Measurements from ENCODE around the gene SAMD14. TPM values are rescaled to one million over a fixed set of nuclear protein-coding genes. Genes with fewer than 3 reads are reported as not detected.
A peak's percentile ranks its signal among the peaks of the same experiment; 100 is the strongest.

Gene SAMD14
- total and polyA plus RNA-seq, 12 donors: 1.1 to 12.6 (median 3.3) TPM

DNA sequence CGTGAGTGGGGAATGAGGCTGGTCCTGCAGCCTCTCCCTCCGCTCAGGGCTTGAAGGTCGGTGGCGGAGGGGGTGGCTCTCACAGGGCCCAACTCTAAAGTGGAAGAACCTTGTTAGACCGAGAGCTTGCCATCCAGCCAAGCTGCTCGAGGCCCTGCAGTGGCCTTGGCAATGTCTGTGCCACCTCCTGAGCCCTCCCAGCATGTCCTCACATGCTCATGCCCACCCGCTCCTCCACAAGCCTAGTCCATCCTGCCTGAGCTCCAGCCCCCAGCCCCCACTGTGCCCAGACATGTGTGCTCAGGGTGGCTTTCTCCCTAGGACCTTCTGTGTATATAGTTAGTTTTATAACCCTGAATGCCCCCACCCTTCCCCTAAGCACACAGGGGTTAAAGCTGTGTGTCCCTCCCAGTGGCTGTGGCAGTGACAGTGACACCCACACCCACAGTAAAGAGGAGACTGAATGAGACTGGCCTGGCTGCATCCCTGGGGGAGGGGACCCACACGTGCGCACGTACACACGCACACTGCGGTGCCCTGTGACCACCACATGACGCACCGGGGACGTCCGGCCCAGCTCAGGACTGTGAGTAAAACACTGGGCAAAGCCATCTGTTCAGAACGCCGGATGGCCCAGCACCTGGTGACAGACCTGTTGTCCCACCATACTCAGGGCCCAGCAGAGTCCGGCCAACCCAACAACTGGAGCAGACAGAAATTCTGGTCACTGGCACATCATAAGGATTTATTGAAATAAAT, 19.2 kb downstream of the SAMD14 start:
- WGBS, 4 donors: 35 to 47% (median 41%) methylated on average over 7 to 19 of the region's 19 CpGs
- no peak for TF ChIP-seq CTCF (IDR thresholded peaks at IDR 0.05)
- TF ChIP-seq POLR2A (IDR thresholded peaks at IDR 0.05): peak in 1 of 2 donors; percentile 86
- peaks cover 0 to 36% of the 10 kb centered on the region in 2 donors for H3K36me3 ChIP-seq (replicated peaks in 1 of 2)
- H3K4me1 ChIP-seq (replicated peaks in 1 of 2): peaks cover 26 to 48% of the 10 kb centered on the region in 2 donors
- intact Hi-C loops (cut with DNase I): no loop called here
- DNase-seq: peak; percentile 87 to 96 (median 95)
- H3K4me3 ChIP-seq: no peak overlapping the region
- H3K27me3 ChIP-seq: no peaks in the 10 kb centered on the region
- H3K27ac ChIP-seq: peak overlapping the region; percentile 91 to 98 (median 97)
- no peaks in the 10 kb centered on the region for H3K9me3 ChIP-seq (replicated peaks in 1 of 3)

DNA sequence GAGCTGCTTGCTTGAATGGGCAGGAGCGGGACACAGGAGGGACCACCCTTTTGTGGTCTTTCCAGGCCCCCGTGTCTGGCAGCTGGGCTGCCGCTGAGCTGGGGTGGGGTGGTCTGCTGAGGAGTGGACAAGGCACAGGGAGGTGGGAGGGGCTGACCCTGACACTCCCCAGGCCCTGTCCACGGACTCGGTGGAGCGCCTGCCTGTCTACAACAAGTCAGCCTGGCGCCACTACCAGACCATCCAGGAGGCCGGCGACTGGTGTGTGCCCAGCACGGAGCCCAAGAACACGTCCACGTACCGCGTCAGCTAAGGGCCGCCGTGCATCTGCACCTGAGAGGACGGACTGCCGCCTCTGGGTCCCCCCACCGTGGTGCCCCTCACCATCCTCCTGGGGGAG, 20.2 kb downstream of the SAMD14 start:
- H3K27ac ChIP-seq: peak overlapping the region; percentile 56 to 98 (median 92)
- H3K4me1 ChIP-seq (replicated peaks in 1 of 2): peaks cover 26 to 48% of the 10 kb centered on the region in 2 donors
- H3K4me3 ChIP-seq: no peak overlapping the region
- no peaks in the 10 kb centered on the region for H3K9me3 ChIP-seq (replicated peaks in 1 of 3)
- no peaks in the 10 kb centered on the region for H3K27me3 ChIP-seq
- WGBS, 4 donors: 79 to 88% (median 82%) methylated on average over 14 to 19 of the region's 19 CpGs; no CpG with 5 or more reads in 1 of the 4 donors
- DNase-seq: peak in 4 of 7 donors; percentile 48 to 60 (median 50)
- H3K36me3 ChIP-seq (replicated peaks in 1 of 2): peaks cover 0 to 44% of the 10 kb centered on the region in 2 donors
- no peak for TF ChIP-seq CTCF (IDR thresholded peaks at IDR 0.05)
- intact Hi-C loops (cut with DNase I): no loop called here

DNA sequence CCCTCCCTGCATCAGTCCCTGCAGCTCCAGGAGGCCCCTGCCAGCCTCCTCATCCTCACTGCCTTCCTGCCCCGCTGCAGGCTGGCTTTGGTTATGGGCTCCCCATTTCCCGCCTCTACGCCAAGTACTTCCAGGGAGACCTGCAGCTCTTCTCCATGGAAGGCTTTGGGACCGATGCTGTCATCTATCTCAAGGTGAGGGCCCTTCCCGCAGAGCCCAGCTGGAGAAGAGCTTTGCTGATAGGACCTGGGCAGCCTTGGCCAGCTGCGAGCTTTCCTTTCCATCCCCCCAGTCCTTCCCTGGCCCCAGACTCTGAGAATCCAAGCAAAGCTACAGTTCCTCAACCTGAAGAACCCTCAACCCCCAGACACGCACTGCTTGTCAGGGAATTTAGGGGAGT, 20.8 kb downstream of the SAMD14 start:
- WGBS, 4 donors: 65 to 85% (median 79%) methylated on average over 7 of the region's 7 CpGs
- peaks cover 26 to 48% of the 10 kb centered on the region in 2 donors for H3K4me1 ChIP-seq (replicated peaks in 1 of 2)

More for the DNA sequence above, 20.8 kb downstream of the SAMD14 start:
- Histone ChIP-seq H3K27me3 (no peaks in the 10 kb centered on the region), H3K4me3 (no peak overlapping the region), H3K27ac (peak overlapping the region; percentile 56 to 98 (median 92)), H3K36me3 (replicated peaks in 1 of 2) (peaks cover 0 to 44% of the 10 kb centered on the region in 2 donors), H3K9me3 (replicated peaks in 1 of 3) (no peaks in the 10 kb centered on the region)
- DNase-seq: peak in 5 of 7 donors; percentile 51 to 69 (median 56)
- intact Hi-C loops (cut with DNase I): no loop called here
- TF ChIP-seq POLR2A (IDR thresholded peaks at IDR 0.05) (no peak), CTCF (IDR thresholded peaks at IDR 0.05) (no peak)
